IPS-18c (cell line): ENCODE data around the gene UBE2L6.

Experiments
- H3K4me3 ChIP-seq: 2 replicates; pipeline ENCODE4 v1.7.0; 2013; ENCODE audit warnings: low read depth, mild to moderate bottlenecking, low read length, moderate library complexity; ENCODE audit not compliant: insufficient read depth
- H3K9me3 ChIP-seq: one replicate; pipeline ENCODE4 v1.6.1; 2013; ENCODE audit warnings: mild to moderate bottlenecking, low read length, moderate library complexity; ENCODE audit not compliant: control insufficient read depth, insufficient read depth

UBE2L6 gene

GRCh38 chr11:57584341-57584740, 16.9 kb upstream of the UBE2L6 start:
- H3K9me3 ChIP-seq = peaks cover 3% of the 10 kb centered on the region
- no peak overlapping the region for H3K4me3 ChIP-seq

GRCh38 chr11:57574061-57574460, 6.6 kb upstream of the UBE2L6 start:
- H3K4me3 ChIP-seq = no peak overlapping the region

GRCh38 chr11:57571606-57572005, 4.1 kb upstream of the UBE2L6 start:
- no peak overlapping the region for H3K4me3 ChIP-seq
- no peaks in the 10 kb centered on the region for H3K9me3 ChIP-seq

More at GRCh38 chr11:57574061-57574460, 6.6 kb upstream of the UBE2L6 start:
- H3K9me3 ChIP-seq = no peaks in the 10 kb centered on the region

GRCh38 chr11:57568330-57568766, 876 bp upstream of the UBE2L6 start:
- Histone ChIP-seq H3K4me3 (peak overlapping the region; percentile 86; the same call in 1 of the 2 replicates), H3K9me3 (no peaks in the 10 kb centered on the region)

GRCh38 chr11:57566905-57567514, 462 bp downstream of the UBE2L6 start:
- H3K9me3 ChIP-seq = no peaks in the 10 kb centered on the region
- H3K4me3 ChIP-seq = peak overlapping the region; percentile 86

- Histone ChIP-seq H3K9me3 (no peaks in the 10 kb centered on the region), H3K4me3 (peak overlapping the region; percentile 86; the same call in 1 of the 2 replicates)
Observed at GRCh38 chr11:57566005-57566904, 1.2 kb downstream of the UBE2L6 start.

- Histone ChIP-seq H3K4me3 (no peak overlapping the region), H3K9me3 (no peaks in the 10 kb centered on the region)
Observed at GRCh38 chr11:57562596-57562995, 4.9 kb downstream of the UBE2L6 start.

GRCh38 chr11:57560146-57560545, 7.3 kb downstream of the UBE2L6 start:
- Histone ChIP-seq H3K4me3 (no peak overlapping the region), H3K9me3 (no peaks in the 10 kb centered on the region)

- Histone ChIP-seq H3K9me3 (no peaks in the 10 kb centered on the region), H3K4me3 (no peak overlapping the region)
Observed at GRCh38 chr11:57556041-57556440, 11.4 kb downstream of the UBE2L6 start.

- Histone ChIP-seq H3K9me3 (no peaks in the 10 kb centered on the region), H3K4me3 (no peak overlapping the region)
Observed at GRCh38 chr11:57555393-57555792, 12.1 kb downstream of the UBE2L6 start.

- Histone ChIP-seq H3K9me3 (no peaks in the 10 kb centered on the region), H3K4me3 (no peak overlapping the region)
Observed at GRCh38 chr11:57552479-57552878, 15.0 kb downstream of the UBE2L6 start.

GRCh38 chr11:57551941-57552340, 15.5 kb downstream of the UBE2L6 start:
- Histone ChIP-seq H3K4me3 (no peak overlapping the region), H3K9me3 (no peaks in the 10 kb centered on the region)

GRCh38 chr11:57549983-57550382, 17.5 kb downstream of the UBE2L6 start:
- no peak overlapping the region for H3K4me3 ChIP-seq

GRCh38 chr11:57547854-57548377, 19.6 kb downstream of the UBE2L6 start:
- H3K4me3 ChIP-seq = no peak overlapping the region
- no peaks in the 10 kb centered on the region for H3K9me3 ChIP-seq

More at GRCh38 chr11:57549983-57550382, 17.5 kb downstream of the UBE2L6 start:
- no peaks in the 10 kb centered on the region for H3K9me3 ChIP-seq

- Histone ChIP-seq H3K9me3 (no peaks in the 10 kb centered on the region), H3K4me3 (no peak overlapping the region)
Observed at GRCh38 chr11:57546869-57547475, 20.5 kb downstream of the UBE2L6 start.

- Histone ChIP-seq H3K9me3 (no peaks in the 10 kb centered on the region), H3K4me3 (no peak overlapping the region)
Observed at GRCh38 chr11:57546451-57546850, 21.0 kb downstream of the UBE2L6 start.

GRCh38 chr11:57545883-57546282, 21.6 kb downstream of the UBE2L6 start:
- Histone ChIP-seq H3K9me3 (no peaks in the 10 kb centered on the region), H3K4me3 (no peak overlapping the region)
